HG03565 (cell line): ENCODE measurements around the gene DLX6.

ENCODE experiments used
- ATAC-seq: cut with Tn5 transposase; IDR thresholded peaks from one replicate; pipeline ENCODE4 v1.9.1; 2021; ENCODE audit warnings: mild to moderate bottlenecking, moderate library complexity; ENCODE audit not compliant: unreplicated experiment

The DLX6 gene

DNA sequence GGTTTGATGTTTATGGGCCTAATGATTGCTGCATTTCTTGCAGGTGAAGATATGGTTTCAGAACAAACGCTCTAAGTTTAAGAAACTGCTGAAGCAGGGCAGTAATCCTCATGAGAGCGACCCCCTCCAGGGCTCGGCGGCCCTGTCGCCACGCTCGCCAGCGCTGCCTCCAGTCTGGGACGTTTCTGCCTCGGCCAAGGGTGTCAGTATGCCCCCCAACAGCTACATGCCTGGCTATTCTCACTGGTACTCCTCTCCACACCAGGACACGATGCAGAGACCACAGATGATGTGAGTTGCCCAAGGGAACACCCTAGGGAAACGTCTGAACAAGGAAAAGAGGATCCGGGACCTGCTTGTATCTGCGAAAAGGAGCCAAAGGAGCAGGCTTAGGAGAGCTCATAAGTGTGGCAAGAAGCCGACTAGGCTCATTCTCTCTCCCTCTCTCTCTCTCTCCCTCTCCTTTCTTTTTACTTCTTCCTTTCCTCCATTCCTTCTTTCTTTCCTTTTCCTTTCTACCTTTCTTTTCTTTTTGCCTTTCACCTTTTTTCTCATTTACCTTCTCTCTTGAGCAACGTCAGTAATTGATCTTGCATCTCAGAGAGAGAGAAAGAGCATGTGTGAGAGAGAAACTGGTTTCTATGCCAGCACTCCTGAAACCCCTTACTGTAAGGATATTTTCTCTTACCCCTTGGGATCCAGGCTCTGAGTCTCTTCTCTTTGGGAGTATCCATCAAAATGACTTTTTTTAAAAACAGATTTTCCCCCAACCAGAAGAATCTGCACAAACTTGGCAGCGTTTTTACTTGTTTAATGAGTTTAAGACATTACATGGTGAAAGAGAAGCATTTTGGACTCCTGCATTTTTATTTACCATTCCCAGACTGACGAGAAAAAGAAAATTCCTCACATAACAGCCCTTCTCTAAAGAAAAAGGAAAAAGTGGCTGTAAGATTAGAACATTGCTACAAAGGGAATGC is 4.7 kb downstream of the DLX6 start:
- no peak for ATAC-seq

DNA sequence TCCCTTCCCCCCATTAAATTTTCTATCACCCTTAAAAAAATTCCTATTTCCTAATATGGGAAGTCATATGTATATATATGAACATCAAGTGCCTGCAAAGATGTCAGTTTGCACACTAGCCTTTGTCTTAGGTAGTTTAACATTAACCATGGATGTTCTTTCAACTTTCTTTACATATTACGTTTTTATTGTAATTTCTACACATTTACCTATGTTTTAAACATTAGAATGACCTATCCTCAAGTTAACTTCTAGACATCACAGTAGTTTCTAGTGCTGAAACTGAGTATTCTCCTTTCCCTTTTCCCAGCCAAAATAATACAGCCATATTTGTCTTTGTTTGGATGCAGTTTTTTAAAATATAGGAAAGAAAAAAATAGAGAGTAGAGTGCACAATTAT is 5.8 kb downstream of the DLX6 start:
- no peak for ATAC-seq

GRCh38 chr7:97011536-97012364 is 6.4 kb downstream of the DLX6 start:
- no peak for ATAC-seq

- no peak for ATAC-seq
These were observed 7.2 kb downstream of the DLX6 start for GRCh38 chr7:97012365-97013133.

GRCh38 chr7:97013134-97013844 is 7.9 kb downstream of the DLX6 start:
- ATAC-seq = no peak

DNA sequence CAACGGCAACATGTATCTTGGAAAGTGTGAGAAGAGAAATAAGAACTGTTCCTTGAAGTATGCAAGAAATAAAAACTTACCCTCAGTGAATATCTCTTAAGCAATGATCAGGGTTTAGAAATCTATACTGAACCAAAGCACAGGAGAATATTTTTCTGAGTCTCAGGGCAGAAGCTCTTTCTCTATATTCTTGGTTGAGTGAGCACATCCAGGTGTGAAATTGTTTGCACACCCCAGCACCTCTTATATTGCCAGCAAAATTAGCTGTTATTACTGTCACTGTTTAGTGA is 8.4 kb downstream of the DLX6 start:
- no peak for ATAC-seq

- ATAC-seq = no peak
These were observed 8.9 kb downstream of the DLX6 start for GRCh38 chr7:97014145-97014750.

GRCh38 chr7:97015279-97015678 is 9.9 kb downstream of the DLX6 start:
- no peak for ATAC-seq

GRCh38 chr7:97015756-97016380 is 10.5 kb downstream of the DLX6 start:
- ATAC-seq = no peak

GRCh38 chr7:97016381-97017191 is 11.2 kb downstream of the DLX6 start:
- no peak for ATAC-seq

DNA sequence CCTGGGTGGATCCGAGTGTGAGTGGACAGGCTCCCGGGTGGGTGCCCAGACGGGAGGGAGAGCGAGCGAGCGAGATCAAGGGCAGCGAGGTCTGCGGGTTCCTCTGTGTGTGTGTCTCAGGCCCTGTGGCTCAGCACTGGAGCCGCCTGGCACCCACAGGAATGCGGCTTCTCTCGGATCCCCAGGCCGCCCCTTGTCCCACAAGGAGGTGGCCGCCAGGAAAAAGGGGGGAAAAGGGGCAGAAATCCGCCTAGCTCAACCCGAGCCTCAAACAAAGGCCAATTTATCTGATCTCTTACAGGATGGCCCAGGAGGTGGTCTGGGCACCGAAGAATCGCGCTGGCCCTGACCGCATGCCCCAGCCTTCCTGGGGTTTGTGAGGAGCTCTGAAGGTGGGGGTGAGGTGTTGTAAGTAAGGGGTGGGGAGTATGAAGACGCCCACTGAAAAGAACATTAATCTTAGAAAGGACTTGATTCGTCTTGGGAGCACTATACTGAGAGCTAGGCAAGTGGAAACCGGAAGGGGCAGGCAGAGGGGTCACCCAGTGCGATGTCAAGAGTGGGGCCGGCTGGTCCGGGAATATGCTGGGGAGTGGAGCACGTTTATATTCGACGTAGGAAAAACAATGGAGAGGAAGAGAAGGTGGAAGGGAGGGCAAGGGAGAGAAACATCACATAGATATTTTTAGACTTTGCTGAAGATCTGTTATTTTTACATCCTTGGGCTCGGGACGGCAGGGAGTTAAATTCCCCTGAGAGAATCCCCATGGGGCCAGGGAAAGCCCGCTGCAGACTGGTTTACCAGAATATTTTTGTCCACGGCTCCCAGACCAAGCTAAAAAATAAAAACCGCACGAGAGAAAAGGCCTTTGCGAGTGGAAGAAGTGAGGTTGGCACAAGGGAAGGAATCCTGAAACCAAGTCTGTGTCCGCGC is 12.1 kb downstream of the DLX6 start:
- no peak for ATAC-seq

DNA sequence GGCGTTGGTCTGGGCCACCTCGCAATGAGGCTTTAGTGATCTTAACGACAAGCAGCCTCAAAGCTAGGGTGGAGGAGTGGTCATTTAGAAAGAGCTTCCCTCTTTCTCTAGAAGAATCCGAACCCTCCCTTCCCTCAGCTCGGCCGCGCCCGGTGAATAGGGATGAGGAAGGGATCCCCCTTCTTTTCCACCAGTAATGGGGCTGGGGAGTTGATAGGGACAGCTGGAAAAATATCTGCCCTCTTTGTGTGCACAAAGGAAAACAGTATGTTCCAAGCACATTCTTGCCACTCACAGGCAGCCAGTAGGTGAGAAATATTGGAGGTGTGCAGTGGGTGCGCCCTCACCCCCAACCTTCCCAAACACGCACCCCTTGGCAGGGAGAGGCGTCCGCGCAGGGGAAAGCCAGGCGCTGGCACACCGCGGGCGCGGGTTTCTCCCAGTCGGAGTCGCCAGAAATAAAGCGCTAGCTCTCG is 12.8 kb downstream of the DLX6 start:
- no peak for ATAC-seq

DNA sequence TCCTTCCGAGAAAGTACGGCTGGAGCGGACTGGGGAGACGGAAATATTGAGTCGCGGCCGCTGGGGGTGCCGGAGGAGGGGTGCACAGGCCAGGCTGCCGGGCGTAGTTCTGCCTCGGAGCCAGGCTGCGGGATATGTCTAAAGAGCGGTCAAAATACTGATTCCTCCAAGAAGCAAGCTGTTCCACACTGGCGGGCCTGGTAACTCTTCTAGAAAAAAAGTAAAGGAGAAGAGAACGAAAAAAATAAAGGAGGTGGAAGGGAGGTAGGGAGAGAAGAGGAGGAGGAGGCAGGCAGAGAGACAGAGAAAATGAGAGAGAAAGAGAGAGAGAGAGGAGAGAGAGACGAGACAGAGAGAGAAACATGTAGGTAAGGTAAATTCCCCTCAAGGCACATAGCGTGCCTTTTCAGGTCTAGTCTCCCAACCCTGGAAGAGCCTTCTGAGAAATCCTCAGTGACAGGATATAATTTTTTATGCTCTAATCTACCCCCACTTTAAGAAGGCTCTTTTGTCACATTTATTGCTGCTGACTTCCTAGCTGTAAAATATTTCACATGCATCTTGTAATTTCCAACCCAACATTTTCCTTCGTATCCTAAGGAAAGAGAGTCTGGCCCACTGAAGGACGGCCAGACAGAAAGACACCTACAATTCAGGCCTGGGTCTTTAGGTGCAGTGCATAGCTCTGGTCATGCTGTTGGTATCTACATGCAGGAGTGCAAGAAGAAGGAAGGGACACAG is 13.6 kb downstream of the DLX6 start:
- ATAC-seq = no peak

- no peak for ATAC-seq
These were observed 14.4 kb downstream of the DLX6 start for GRCh38 chr7:97019710-97020225.

DNA sequence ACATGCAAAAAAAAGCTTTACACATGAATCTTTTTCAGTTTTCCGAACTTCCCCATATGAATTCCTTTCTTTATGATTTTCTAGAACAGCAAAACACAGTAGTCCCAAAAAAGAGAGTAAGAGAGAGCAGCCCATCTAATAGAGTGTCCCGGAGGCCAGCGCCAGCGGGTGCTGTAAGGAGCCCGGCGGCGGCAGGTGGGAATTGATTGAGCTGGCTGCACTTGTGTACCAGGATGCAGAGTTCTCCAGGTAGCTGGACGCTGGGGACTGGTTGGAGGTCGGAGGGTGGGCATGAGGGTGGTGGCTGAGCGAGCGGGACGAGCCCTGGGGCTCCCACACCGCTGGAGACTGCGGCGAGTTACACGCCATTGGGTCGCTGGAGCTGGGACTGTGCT is 15.2 kb downstream of the DLX6 start:
- no peak for ATAC-seq

- ATAC-seq = no peak
These were observed 15.8 kb downstream of the DLX6 start for GRCh38 chr7:97020996-97021746.
